ENCODE results near the gene CCDC63.

CCDC63 gene

DNA sequence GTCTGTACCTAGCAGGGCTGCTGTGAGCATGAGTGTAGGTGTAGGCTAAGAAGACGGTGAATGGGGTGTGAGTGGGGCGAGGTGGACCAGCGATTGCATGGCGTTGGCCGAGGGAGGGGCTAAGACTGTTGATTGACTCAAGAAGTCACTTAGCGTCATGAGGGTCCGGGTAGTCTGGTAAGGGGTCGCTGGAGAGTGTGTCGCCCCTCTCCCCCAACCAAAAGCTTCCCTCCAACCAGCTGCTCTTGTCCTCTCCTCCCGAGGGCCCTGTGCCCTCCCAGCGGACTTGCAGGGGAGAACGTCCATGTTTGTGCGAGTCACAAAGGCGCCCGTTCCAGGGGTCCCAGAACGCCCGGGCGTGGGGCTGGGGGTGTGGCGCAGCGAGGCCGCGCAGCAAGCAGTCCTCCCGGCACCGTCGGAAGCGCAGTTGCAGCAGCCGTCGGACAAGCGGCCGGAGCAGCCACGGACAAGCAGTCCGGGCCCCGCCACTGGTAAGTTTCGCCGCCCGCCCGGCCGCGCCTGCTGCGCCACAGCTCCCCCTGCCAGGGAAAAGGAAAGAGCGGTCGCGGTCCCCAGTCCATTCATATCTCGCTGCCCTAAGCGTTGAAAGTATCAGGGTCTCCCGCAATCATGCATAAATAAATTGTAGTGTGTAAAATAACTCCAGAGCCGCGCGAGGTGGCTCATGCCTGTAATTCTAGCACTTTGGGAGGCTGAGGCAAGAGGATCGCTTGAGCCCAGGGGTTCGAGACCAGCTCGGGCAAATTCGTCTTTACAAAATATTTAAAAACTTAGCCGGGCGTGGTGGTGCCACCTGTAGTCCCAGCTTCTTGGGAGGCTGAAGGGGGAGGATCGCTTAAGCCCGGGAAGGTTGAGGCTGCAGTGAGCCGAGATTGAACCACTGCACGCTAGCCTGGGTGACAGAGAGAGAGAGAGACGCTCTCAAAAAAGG, at the start of gene CCDC63:
Gene CCDC63, plus strand, starts transcription at position 373 of the 952 bp plus-strand sequence. CDS start 5,968 bp downstream, outside the sequence.
- DNase-seq (ENCODE audit: low read depth): peak; percentile 7

DNA sequence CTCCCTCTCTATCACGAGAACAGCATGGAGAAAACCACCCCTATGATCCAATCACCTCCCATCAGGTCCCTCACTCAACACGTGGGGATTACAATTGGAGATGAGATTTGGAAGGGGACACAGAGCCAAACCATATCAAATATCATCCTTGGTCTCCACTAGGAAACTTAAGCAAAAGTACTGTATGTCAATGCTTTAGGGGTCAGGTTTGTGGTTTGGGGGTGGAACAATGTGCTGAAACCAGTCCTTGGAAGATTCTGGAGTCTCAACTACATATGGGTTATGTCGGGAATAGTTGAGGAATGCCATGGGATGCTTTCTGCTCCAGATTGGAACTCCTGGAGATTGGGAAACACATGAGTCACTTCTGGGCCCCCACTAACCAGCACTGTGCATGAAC, 48.3 kb upstream of the CCDC63 start:
- DNase-seq (ENCODE audit: low read depth): no peak

- DNase-seq (ENCODE audit: low read depth): no peak
Measured at GRCh38 chr12:110802489-110802888, 44.3 kb upstream of the CCDC63 start.

GRCh38 chr12:110804406-110804805, 42.4 kb upstream of the CCDC63 start:
- no peak for DNase-seq (ENCODE audit: low read depth)

DNA sequence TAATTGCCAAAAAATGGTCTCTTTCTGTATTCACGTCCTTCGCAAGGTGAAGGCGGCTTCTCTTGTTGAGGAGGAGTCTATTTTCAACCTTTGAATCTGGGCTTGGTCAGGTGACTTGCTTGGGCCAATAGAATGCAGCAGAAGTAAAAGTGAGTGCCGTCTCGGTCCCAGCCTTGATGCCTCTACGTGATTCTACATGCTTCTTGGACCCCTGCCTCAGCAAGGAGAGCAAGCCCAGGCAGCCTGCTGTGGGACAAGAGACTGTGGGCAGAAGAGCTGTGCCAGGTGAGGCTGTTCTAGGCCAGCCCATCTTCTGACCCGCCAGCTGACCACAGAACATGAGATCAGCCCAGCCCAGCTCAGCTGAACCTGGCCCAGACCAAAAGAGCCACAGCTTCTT, 39.1 kb upstream of the CCDC63 start:
- no peak for DNase-seq (ENCODE audit: low read depth)

DNA sequence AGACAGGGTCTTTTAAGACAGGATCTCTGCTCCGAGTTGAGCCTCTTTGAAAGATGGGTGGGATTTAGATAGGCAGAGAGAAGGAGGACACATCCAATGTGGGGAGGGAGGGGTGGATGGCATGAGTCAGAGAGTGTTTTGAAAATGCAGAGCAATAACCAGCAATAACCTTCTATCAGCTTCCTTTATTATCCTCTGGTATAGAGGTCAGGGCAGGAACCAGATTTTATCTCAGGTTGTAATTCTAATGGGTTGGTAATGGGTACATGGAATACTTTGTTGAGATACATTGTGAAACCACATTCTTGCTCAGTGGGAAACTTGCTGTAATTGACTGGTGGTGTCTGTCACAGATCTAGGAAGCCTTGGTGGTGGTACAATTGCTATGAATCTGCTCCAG, 37.6 kb upstream of the CCDC63 start:
- DNase-seq (ENCODE audit: low read depth): no peak

- DNase-seq (ENCODE audit: low read depth): no peak
Measured at GRCh38 chr12:110811972-110812371, 34.8 kb upstream of the CCDC63 start.

DNA sequence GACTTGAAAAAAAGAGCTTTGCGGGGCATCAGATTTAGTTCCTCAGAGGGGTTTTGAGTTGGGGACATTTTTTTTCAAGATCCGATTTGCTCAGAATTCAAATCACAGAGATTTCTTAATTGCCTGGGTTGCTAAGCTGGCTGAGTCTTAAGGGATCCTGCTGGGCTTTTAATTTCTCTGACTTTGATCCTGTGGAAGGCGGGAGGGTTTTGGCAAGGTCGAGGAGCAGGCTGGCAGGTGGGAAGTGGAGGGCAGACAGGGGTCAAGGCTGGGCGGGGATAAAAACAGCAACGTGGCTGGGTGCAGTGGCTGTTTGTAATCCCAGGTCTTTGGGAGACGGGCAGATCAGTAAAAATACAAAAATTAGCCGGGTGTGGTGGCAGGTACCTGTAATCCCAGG, 33.5 kb upstream of the CCDC63 start:
- DNase-seq (ENCODE audit: low read depth): no peak

DNA sequence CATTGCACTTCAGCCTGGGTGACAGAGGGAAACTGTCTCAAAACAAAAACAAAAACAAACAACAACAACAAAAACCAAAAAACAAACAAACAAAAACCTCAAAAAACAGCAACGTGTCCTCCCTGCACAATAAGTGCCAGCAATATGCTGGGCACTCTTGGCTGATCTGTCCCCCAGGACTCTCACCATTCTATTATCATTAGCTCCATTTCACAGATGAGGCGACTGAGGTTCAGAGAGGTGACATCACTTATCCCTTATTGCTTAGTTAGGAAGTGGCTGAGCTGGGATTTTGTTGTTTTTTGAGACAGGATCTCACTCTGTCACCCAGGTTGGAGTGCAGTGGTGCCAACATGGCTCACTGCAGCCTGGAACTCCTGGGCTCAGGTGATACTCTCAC, 33.0 kb upstream of the CCDC63 start:
- DNase-seq (ENCODE audit: low read depth): no peak

DNA sequence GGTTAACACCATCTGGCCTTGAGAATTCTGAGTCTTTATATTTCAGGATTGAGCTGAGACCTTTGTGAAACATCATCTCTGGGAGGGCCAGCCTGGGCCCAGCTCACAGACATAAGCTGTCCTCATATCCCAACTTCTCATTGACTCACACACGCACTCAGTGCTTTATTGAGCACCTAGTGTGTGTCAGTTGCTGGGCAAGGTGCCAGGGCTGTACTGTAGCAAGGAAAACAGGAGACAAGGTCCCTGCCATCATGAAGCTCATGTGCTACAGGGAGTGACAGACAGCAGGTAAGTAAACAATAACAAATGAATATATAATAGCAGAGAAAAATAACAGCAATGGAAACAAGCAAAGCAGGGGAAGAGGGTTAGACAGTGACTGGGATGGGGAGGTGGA, 30.5 kb upstream of the CCDC63 start:
- no peak for DNase-seq (ENCODE audit: low read depth)

- no peak for DNase-seq (ENCODE audit: low read depth)
Measured at GRCh38 chr12:110816779-110817178, 30.0 kb upstream of the CCDC63 start.

DNA sequence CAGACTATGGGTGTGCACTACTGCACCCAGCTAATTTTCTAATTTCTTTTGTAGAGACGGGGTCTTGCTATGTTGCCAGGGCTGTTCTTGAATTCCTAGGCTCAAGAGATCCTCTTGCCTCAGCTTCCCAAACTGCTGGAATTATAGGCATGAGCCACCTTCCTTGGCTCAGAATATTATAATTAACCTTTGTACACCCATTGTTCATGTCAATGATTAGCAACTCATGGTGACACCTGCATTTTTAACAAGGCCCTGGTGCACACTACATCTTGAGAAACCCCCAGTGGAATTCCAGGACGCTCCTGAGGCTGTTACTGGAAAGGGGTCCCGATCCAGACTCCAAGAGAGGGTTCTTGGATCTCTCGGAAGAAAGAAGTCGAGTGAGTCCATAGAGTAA, 28.3 kb upstream of the CCDC63 start:
- no peak for DNase-seq (ENCODE audit: low read depth)

GRCh38 chr12:110819150-110819549, 27.6 kb upstream of the CCDC63 start:
- DNase-seq (ENCODE audit: low read depth): no peak

DNA sequence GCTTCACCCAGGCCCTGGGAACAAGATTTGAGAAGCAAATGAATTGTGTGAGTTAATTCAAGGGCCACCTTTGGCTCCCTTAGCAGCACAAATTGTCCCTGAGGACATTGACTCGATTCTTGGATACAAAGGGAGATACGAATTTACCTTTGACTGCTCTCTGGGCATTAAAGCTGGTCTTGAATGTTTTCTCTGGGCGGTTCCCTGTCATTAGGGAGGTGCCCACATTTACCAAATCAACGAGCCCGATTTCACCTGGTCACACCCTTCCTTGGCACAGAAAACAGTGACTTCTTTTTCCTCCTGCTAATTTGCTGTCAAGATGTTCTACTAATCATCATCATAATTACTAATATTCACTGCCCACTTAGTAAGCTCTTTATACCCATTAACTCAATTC, 27.1 kb upstream of the CCDC63 start:
- DNase-seq (ENCODE audit: low read depth): no peak

GRCh38 chr12:110821917-110822316, 24.9 kb upstream of the CCDC63 start:
- no peak for DNase-seq (ENCODE audit: low read depth)

DNA sequence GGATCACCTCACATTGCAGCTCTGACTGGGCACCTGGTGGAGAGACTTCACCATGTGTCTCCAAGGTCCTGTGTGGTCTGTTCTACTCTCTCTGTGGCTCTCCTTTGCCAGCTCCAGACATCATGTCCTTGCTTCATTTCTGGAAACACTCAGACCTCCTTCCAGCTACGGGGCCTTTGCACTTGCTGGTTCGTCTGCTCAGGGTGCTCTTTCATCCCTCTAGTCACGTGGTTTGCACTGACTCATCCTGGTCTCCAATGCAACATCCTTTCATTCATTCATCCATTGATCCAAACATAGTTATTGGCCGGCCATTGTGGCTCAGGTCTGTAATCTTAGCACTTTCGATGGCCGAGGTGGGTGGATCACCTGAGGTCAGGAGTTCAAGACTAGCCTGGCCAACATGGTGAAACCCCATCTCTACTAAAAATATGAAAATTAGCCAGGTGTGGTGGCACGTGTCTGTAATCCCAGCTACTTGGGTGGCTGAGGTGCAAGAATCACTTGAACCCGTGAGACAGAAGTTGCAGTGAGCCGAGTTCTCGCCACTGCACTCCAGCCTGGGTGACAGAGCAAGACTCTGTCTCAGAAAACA, 23.9 kb upstream of the CCDC63 start:
- DNase-seq (ENCODE audit: low read depth): no peak

DNA sequence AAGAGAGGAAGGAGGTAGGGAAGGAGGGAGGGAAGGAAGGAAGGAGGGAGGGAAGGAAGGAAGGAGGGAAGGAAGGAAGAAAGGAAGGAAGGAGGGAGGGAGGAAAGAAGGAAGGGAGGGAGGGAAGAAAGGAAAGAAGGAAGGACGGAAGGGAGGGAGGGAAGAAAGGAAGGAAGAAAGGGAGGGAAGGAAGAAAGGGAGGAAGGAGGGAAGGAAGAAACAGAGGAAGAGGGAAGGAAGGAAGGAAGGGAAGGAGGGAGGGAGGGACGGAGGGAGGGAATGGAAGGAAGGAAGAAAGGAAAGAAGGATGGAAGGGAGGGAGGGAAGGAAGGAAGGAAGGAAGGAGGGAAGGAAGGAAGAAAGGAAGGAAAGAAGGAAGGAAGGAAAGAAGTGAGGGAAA, 22.4 kb upstream of the CCDC63 start:
- no peak for DNase-seq (ENCODE audit: low read depth)

GRCh38 chr12:110825530-110825929, 21.3 kb upstream of the CCDC63 start:
- DNase-seq (ENCODE audit: low read depth): no peak

GRCh38 chr12:110826592-110827200, 20.1 kb upstream of the CCDC63 start:
- DNase-seq (ENCODE audit: low read depth): peak; percentile 55

DNA sequence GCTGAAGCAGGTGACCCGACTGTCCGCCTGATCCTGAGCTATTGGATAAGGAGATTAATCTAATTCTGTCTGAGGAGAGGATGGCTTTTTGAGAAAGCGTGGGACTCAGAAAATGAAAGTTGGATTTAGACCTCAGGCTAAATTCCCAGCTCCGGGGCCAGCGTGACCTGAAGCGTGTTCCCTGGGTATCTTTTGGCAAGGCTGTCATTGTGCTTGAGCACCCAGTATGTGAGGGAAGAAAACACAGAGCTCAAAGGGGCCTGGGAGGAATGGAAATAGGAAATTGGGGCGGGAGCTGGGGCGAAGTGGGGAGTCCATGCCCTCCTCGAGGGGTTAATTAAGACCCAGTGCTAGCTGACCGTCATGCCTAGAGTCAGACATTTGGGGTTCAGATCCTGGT, 17.5 kb upstream of the CCDC63 start:
- no peak for DNase-seq (ENCODE audit: low read depth)

- DNase-seq (ENCODE audit: low read depth): no peak
Measured at GRCh38 chr12:110836291-110836690, 10.5 kb upstream of the CCDC63 start.

- DNase-seq (ENCODE audit: low read depth): no peak
Measured at GRCh38 chr12:110841007-110841406, 5.8 kb upstream of the CCDC63 start.

- no peak for DNase-seq (ENCODE audit: low read depth)
Measured at GRCh38 chr12:110844131-110844530, 2.7 kb upstream of the CCDC63 start.

Measured in stimulated activated CD8-positive, alpha-beta memory T cell treated with anti-CD3 and anti-CD28 coated beads, Interleukin-15, amount 100 ng/mL, for 1 hour (primary cell).